MM.1S (cell line): ENCODE results near the gene PTPRD.

Experiments used
- DNase-seq: peaks from one replicate; pipeline ENCODE4 v3.0.0-alpha.2; 2015
- H2AFZ ChIP-seq: fragments of 300-600 bp; sonication (generic); 2 replicates; pipeline ENCODE4 v1.6.0; 2016; ENCODE audit warnings: antibody characterized with exemption, low read length
- H3F3A ChIP-seq: fragments of 300-600 bp; sonication (generic); 2 replicates; pipeline ENCODE4 v1.6.1; 2016; ENCODE audit warnings: mild to moderate bottlenecking, antibody characterized with exemption, low read length, moderate library complexity, mixed read lengths; ENCODE audit not compliant: insufficient read depth
- H3K27ac ChIP-seq: fragments of 300-600 bp; sonication (generic); 2 replicates; pipeline ENCODE4 v1.5.1; 2016; ENCODE audit warnings: mild to moderate bottlenecking, low read length
- H3K27me3 ChIP-seq: fragments of 300-600 bp; sonication (generic); replicated peaks from 2 replicates; pipeline ENCODE4 v1.6.0; 2016; ENCODE audit warnings: low read length; ENCODE audit not compliant: insufficient read depth
- H3K36me3 ChIP-seq: fragments of 300-600 bp; sonication (generic); replicated peaks from 2 replicates; pipeline ENCODE4 v1.6.1; 2016; ENCODE audit warnings: mild to moderate bottlenecking, low read length, mixed read lengths; ENCODE audit not compliant: insufficient read depth
- H3K4me1 ChIP-seq: fragments of 300-600 bp; sonication (generic); 2 replicates; pipeline ENCODE4 v1.6.1; 2016; ENCODE audit warnings: low read length, mixed read lengths
- H3K4me2 ChIP-seq: fragments of 300-600 bp; sonication (generic); 2 replicates; pipeline ENCODE4 v1.6.0; 2016; ENCODE audit warnings: low read depth, low read length
- H3K4me3 ChIP-seq: fragments of 300-600 bp; sonication (generic); 2 replicates; pipeline ENCODE4 v1.5.1; 2016; ENCODE audit warnings: low read length, mixed read lengths
- H3K79me2 ChIP-seq: fragments of 300-600 bp; sonication (generic); 2 replicates; pipeline ENCODE4 v1.6.1; 2016; ENCODE audit warnings: mixed run types, low read length, mixed read lengths
- H3K9ac ChIP-seq: fragments of 300-600 bp; sonication (generic); 2 replicates; pipeline ENCODE4 v1.6.1; 2016; ENCODE audit warnings: low read length, mixed read lengths
- H3K9me2 ChIP-seq: fragments of 300-600 bp; sonication (generic); replicated peaks from 2 replicates; pipeline ENCODE4 v1.6.1; 2016; ENCODE audit warnings: mild to moderate bottlenecking, low read length, mixed read lengths; ENCODE audit not compliant: insufficient read depth
- H3K9me3 ChIP-seq: fragments of 300-600 bp; sonication (generic); replicated peaks from 2 replicates; pipeline ENCODE4 v1.6.1; 2016; ENCODE audit warnings: mild to moderate bottlenecking, low read length, mixed read lengths; ENCODE audit not compliant: insufficient read depth
- H4K20me1 ChIP-seq: fragments of 300-600 bp; sonication (generic); 2 replicates; pipeline ENCODE4 v1.6.1; 2016; ENCODE audit warnings: mild to moderate bottlenecking, low read length, moderate library complexity, mixed read lengths; ENCODE audit not compliant: insufficient read depth
- CTCF ChIP-seq: fragments of 300-600 bp; sonication (generic); IDR thresholded peaks from 2 replicates; pipeline ENCODE4 v1.5.1; 2016; ENCODE audit warnings: antibody characterized with exemption, low read length, mixed read lengths
- EZH2 ChIP-seq: fragments of 300-600 bp; sonication (generic); optimal IDR thresholded peaks from 2 replicates; pipeline ENCODE3; 2017; ENCODE audit warnings: low read depth, mild to moderate bottlenecking, antibody characterized with exemption, low read length, mixed read lengths
- EZH2phosphoT487 ChIP-seq: fragments of 300-600 bp; sonication (generic); IDR thresholded peaks from 2 replicates; pipeline ENCODE4 v1.6.1; 2018; ENCODE audit warnings: antibody characterized with exemption, low read length

PTPRD gene

GRCh38 chr9:10130061-10130675 is 482.6 kb downstream of the PTPRD start:
- H3K4me1 ChIP-seq: no peaks in the 10 kb centered on the region
- no peaks in the 10 kb centered on the region for H3K9me3 ChIP-seq
- H3K79me2 ChIP-seq: no peaks in the 10 kb centered on the region
- H3K9ac ChIP-seq: no peak overlapping the region
- H3K27ac ChIP-seq: no peak overlapping the region
- DNase-seq: no peak
- no peaks in the 10 kb centered on the region for H3K27me3 ChIP-seq
- TF ChIP-seq CTCF (no peak), EZH2 (no peak), EZH2phosphoT487 (no peak)
- H3F3A ChIP-seq: no peaks in the 10 kb centered on the region
- H2AFZ ChIP-seq: no peak overlapping the region
- no peaks in the 10 kb centered on the region for H3K9me2 ChIP-seq
- H3K36me3 ChIP-seq: no peaks in the 10 kb centered on the region
- H3K4me3 ChIP-seq: no peak overlapping the region
- H3K4me2 ChIP-seq: no peak overlapping the region
- no peaks in the 10 kb centered on the region for H4K20me1 ChIP-seq

GRCh38 chr9:10127867-10128266 is 484.9 kb downstream of the PTPRD start:
- H3K9me3 ChIP-seq: no peaks in the 10 kb centered on the region
- H3K4me2 ChIP-seq: no peak overlapping the region
- no peak for DNase-seq
- H3F3A ChIP-seq: no peaks in the 10 kb centered on the region
- no peaks in the 10 kb centered on the region for H3K27me3 ChIP-seq
- H3K9me2 ChIP-seq: no peaks in the 10 kb centered on the region
- TF ChIP-seq EZH2 (no peak), EZH2phosphoT487 (no peak), CTCF (no peak)
- no peak overlapping the region for H2AFZ ChIP-seq
- no peak overlapping the region for H3K27ac ChIP-seq
- H3K79me2 ChIP-seq: no peaks in the 10 kb centered on the region
- no peaks in the 10 kb centered on the region for H3K4me1 ChIP-seq
- no peaks in the 10 kb centered on the region for H4K20me1 ChIP-seq
- no peak overlapping the region for H3K9ac ChIP-seq
- H3K36me3 ChIP-seq: no peaks in the 10 kb centered on the region
- H3K4me3 ChIP-seq: no peak overlapping the region

GRCh38 chr9:10112798-10113197 is 500.0 kb downstream of the PTPRD start:
- no peaks in the 10 kb centered on the region for H3K9me2 ChIP-seq
- H3K36me3 ChIP-seq: no peaks in the 10 kb centered on the region
- no peaks in the 10 kb centered on the region for H4K20me1 ChIP-seq
- TF ChIP-seq EZH2phosphoT487: no peak
- no peak for TF ChIP-seq EZH2
- no peak for TF ChIP-seq CTCF
- H3K79me2 ChIP-seq: no peaks in the 10 kb centered on the region
- H3K4me2 ChIP-seq: no peak overlapping the region
- H2AFZ ChIP-seq: no peak overlapping the region
- no peaks in the 10 kb centered on the region for H3K9me3 ChIP-seq
- DNase-seq: no peak
- H3K4me3 ChIP-seq: no peak overlapping the region
- H3K27ac ChIP-seq: no peak overlapping the region
- H3K4me1 ChIP-seq: no peaks in the 10 kb centered on the region
- H3K27me3 ChIP-seq: no peaks in the 10 kb centered on the region
- H3K9ac ChIP-seq: no peak overlapping the region
- no peaks in the 10 kb centered on the region for H3F3A ChIP-seq
